ENCODE data around the gene ERCC3. TPM values are rescaled to one million over a fixed set of nuclear protein-coding genes. Genes with fewer than 3 reads are reported as not detected.
"Not testable (repeated sequence)": the region's sequence is repeated elsewhere in the genome, so short reads cannot be mapped to it uniquely, and the experiment has no call there.

Gene ERCC3
- total and polyA plus RNA-seq, 2 donors (not counting 3 experiments of a cell fraction or from before 2014, with no cell fraction given): 40.7 to 47.3 TPM

- Histone ChIP-seq H3K4me2 (ENCODE audit: insufficient read depth, low read length) (no peak overlapping the region), H3K9me1 (replicated peaks; ENCODE audit: control insufficient read depth, extremely low read depth, insufficient read depth, low read length) (no peaks in the 10 kb centered on the region), H3K4me1 (ENCODE audit: control insufficient read depth, extremely low read depth, insufficient read depth, low read length) (no peaks in the 10 kb centered on the region), H3K9ac (replicated peaks; ENCODE audit: extremely low read depth, insufficient read depth, low read length) (no peak overlapping the region), H2AFZ (ENCODE audit: low read depth, low read length) (no peak overlapping the region), H3K79me2 (ENCODE audit: control insufficient read depth, insufficient read depth, low read length) (no peaks in the 10 kb centered on the region), H3K27me3 (ENCODE audit: control insufficient read depth in 2 of 2, insufficient read depth in 2 of 2, low read length in 2 of 2) (peaks cover 35 to 36% of the 10 kb centered on the region in 2 experiments), H3K27ac (ENCODE audit: insufficient read depth, low read depth, low read length) (no peak overlapping the region), H3K4me3 (replicated peaks in 1 of 3; ENCODE audit: insufficient read depth in 1 of 3, low read depth in 1 of 3, low read length in 3 of 3) (no peak overlapping the region), H3K36me3 (ENCODE audit: control insufficient read depth in 2 of 2, extremely low read depth in 1 of 2, insufficient read depth in 2 of 2, low read length in 2 of 2) (no peaks in the 10 kb centered on the region), H4K20me1 (replicated peaks; ENCODE audit: control insufficient read depth, extremely low read depth, insufficient read depth, low read length) (no peaks in the 10 kb centered on the region), H3K9me3 (replicated peaks; ENCODE audit: control insufficient read depth, insufficient read depth, low read length) (no peaks in the 10 kb centered on the region)
- BruUV-seq (replicated peaks): no TSS peak
- intact Hi-C loops (cut with micrococcal nuclease): no loop called here
- FAIRE-seq (no peak), DNase-seq (ENCODE audit: low read depth, low spot score) (no peak)
- dilution Hi-C loops (cut with MboI; ENCODE audit: extremely low pct_ligation_motif_present, low sequenced_read_pairs): no loop called here
- TF ChIP-seq CTCF (IDR thresholded peaks at IDR 0.05; ENCODE audit: extremely low read depth in 1 of 2, insufficient read depth in 1 of 2, low read depth in 1 of 2, low read length in 2 of 2): no peak
- TF ChIP-seq MYC (IDR thresholded peaks at IDR 0.05; ENCODE audit: low read depth, low read length): no peak
- ChIA-PET CTCF (no interaction called here), POLR2A (no interaction called here)
These were observed 77.8 kb downstream of the ERCC3 start for GRCh38 chr2:127216095-127216494.

- H3K79me2 ChIP-seq (ENCODE audit: control insufficient read depth, insufficient read depth, low read length); BruUV-seq (replicated peaks); H3K9ac ChIP-seq (replicated peaks; ENCODE audit: extremely low read depth, insufficient read depth, low read length); H3K27ac ChIP-seq (ENCODE audit: insufficient read depth, low read depth, low read length); dilution Hi-C loops (cut with MboI; ENCODE audit: extremely low pct_ligation_motif_present, low sequenced_read_pairs); H2AFZ ChIP-seq (ENCODE audit: low read depth, low read length); POLR2A ChIA-PET; H4K20me1 ChIP-seq (replicated peaks; ENCODE audit: control insufficient read depth, extremely low read depth, insufficient read depth, low read length); H3K4me3 ChIP-seq (replicated peaks in 1 of 3; ENCODE audit: insufficient read depth in 1 of 3, low read depth in 1 of 3, low read length in 3 of 3); H3K4me1 ChIP-seq (ENCODE audit: control insufficient read depth, extremely low read depth, insufficient read depth, low read length); intact Hi-C loops (cut with micrococcal nuclease); DNase-seq (ENCODE audit: low read depth, low spot score); FAIRE-seq; H3K9me1 ChIP-seq (replicated peaks; ENCODE audit: control insufficient read depth, extremely low read depth, insufficient read depth, low read length); H3K4me2 ChIP-seq (ENCODE audit: insufficient read depth, low read length); H3K9me3 ChIP-seq (replicated peaks; ENCODE audit: control insufficient read depth, insufficient read depth, low read length); H3K36me3 ChIP-seq (ENCODE audit: control insufficient read depth in 2 of 2, extremely low read depth in 1 of 2, insufficient read depth in 2 of 2, low read length in 2 of 2); CTCF ChIA-PET: not testable (repeated sequence)
- H3K27me3 ChIP-seq (ENCODE audit: control insufficient read depth in 2 of 2, insufficient read depth in 2 of 2, low read length in 2 of 2): peaks cover 21 to 26% of the 10 kb centered on the region in 2 experiments
These were observed 79.7 kb downstream of the ERCC3 start for GRCh38 chr2:127214201-127214600.
